Right renal pelvis (tissue), 4 donors: ENCODE measurements around the gene SEC14L1. TPM values are rescaled to one million over a fixed set of nuclear protein-coding genes. Genes with fewer than 3 reads are reported as not detected.

Source experiments
- DNase-seq, 4 donors: peaks; one replicate each; pipeline ENCODE4 v3.0.0-alpha.2; 2013; ENCODE audit warnings: low read depth in 4 of 4, low spot score in 3 of 4, missing footprints in 1 of 4
- polyA plus RNA-seq, 4 donors: library from polyadenylated mRNA; unstranded; fragments of 120-200 nt; gene quantifications; one replicate each; pipeline ENCODE4 v1.2.1, GENCODE V29; 2013; ENCODE audit not compliant: insufficient read length in 4 of 4

SEC14L1 gene
- polyA plus RNA-seq, 4 donors, result 93.4 to 120 (median 107) TPM

DNA sequence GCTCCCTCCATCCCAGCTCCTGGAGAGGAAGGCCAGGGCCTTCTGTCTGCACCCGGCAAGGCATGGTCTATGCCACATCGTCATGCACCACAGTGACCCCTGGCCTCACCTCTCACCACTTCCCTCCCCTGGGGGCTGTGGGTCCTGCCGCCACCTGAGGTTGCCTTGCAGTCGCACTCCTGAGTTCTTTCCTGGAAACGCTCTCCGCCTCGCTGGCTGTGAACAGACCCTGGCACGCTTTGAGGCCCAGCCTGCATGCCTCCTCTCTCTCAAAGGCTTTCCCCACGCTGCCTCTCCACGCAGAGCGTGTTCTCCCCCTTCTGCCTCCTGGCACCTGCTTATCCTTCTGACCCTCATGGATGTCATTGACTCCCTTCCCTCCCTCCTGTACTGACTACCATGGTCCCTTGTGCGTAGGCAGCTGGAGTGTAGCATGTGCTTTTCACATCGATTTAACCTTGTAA, 45.4 kb downstream of the SEC14L1 start:
- DNase-seq, result no peak

- no peak for DNase-seq
These were observed 47.6 kb downstream of the SEC14L1 start for GRCh38 chr17:77188084-77189066.

DNA sequence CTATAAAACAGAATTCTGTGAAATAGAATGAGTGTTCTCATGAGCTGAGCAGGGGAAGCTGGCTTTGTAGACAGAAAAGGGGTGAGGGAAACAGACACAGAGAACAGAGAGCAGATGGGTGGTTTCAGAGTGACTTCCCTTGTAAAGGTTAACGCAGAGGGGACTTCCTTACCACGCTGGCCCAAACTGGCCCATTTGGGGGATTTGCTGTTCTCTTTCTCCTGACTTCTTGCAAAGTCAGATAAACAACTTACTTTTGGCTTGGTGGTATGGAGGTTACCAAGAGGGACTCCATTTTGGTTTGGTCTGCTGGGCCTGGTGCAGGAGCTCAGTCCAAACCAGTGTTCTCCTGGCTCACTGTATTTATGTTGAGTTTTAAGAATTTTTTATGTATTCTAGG, 48.4 kb downstream of the SEC14L1 start:
- no peak for DNase-seq

GRCh38 chr17:77190576-77190975, 49.8 kb downstream of the SEC14L1 start:
- DNase-seq, result no peak

- DNase-seq, result no peak
These were observed 50.5 kb downstream of the SEC14L1 start for GRCh38 chr17:77191244-77191643.

DNA sequence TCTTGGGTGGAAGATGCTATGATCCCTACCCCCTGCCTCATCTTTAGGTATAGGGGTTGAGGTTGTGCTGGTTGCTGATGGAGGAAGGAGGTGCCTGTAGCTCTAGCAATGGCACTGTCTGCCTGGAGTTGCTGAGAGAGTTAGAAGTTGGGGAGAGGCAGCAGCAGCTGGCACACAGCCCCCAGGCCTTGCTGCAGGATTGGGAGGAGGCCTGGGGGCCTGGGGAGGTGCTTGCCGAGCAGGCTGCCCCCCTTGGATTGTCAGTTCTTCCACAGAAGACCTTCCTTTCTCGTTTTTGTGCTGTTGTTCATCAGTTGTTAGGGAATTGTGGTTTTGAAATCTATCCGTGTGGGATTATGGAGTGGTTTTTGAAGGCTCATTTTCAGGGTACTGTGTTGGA, 52.9 kb downstream of the SEC14L1 start:
- DNase-seq, result no peak

DNA sequence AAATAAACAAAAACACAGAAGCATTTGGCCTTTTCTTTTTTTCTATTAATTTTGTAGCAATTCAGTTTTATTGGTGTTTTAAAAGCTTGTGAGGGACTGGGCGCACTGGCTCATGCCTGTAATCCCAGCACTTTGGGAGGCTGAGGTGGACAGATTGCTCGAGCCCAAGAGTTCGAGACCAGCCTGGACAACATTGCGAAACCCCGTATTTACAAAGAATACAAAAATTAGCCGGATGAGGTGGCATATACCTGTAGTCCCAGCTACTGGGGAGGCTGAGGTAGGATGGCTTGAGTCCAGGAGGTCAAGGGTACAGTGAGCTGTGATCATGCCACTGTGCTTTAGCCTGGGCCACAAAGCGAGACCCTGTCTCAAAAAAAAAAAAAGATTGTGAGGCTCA, 53.4 kb downstream of the SEC14L1 start:
- DNase-seq, result no peak

GRCh38 chr17:77196251-77196650, 55.5 kb downstream of the SEC14L1 start:
- DNase-seq, result no peak

DNA sequence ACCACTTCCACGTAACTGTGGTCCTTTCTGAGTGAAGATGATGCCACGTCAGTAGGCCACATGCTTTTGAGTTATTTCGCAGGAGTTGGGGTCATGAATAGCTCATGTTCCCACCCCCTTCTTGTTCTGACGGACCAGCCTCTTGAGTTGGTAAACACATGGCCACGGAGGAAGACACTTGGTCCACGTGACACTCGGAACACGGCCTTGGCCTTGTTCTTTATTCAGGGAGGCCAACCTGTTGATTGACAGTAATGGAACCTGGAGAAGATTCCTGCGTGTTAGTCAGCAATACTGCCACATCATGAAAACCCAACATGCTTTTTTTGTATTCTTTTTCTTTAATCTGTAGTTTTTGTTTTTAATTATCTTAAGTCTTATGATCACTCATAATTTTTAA, 56.3 kb downstream of the SEC14L1 start:
- no peak for DNase-seq

DNA sequence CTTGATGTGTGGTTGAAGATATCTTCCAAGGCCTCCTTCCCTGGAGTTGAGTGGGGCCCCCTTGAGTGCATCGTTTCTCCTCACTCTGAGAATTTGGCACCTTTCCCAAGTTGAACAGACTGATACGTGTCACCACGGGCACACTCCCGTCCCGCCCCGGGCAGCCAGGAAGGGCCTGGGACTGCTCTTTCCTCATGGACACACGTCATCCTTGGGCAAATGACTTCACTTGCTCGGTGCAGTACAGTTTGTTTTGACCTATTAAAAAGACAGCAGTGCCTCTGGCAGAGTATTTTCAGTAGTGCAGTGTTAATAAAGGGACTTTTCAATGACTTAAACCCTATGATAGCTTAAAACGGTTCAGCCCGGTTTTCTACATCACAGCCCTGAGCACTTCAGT, 59.9 kb downstream of the SEC14L1 start:
- no peak for DNase-seq

GRCh38 chr17:77203436-77203835, 62.7 kb downstream of the SEC14L1 start:
- DNase-seq, result no peak

DNA sequence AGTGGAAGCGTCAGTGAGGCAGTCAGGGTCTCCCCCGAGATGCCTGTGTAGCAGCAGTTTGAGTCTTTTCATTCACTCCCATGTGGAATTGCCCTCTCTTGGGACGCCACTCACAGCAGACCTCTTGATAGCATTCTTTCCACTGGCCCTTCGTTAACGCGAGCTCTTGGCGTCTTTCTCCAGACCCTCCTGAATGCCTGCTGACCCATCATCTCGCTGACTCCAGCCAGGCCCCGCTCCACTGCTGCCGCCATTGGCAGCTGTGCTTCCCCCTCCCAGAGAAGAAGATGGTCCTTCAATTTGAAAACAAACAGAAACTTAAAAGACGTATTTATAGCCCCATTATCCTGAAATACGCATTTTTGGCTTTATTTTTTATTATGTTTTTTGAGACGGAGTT, 63.1 kb downstream of the SEC14L1 start:
- DNase-seq, result no peak

- DNase-seq, result no peak
These were observed 63.8 kb downstream of the SEC14L1 start for GRCh38 chr17:77204536-77204935.

DNA sequence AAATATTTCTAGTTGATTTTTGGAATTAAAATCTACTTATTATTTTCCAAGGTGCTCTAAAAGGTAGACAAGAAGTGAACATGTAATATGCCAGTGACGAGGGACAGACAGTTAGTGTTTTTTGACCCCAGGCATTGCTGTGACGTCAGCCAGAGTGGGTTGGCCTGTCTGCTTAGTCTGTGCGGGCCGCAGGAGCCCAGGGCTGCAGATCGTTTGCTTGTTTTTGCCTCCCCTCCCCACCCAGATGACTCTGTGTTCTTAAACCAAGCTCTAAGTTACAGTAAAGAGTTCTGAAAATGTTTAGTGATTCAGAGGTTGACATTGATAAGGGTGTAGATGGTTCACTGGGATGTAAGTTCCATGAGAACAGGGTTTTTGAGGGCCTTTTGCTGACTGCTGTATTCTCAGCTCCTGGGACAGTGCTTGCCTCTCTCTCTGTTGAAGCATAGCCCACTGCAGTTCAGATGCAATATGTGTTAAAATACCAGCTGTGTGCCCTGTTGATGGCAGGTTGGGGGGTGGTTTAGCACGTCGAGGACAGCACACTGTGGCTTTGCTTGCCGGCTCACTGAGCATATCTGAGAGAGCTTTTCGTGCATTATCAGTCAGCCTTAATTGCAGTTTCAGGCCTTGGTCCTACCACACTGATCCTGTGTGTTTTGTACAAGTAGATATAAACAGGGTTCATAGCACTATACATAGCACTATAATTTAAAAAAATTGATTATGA, 64.8 kb downstream of the SEC14L1 start:
- no peak for DNase-seq

DNA sequence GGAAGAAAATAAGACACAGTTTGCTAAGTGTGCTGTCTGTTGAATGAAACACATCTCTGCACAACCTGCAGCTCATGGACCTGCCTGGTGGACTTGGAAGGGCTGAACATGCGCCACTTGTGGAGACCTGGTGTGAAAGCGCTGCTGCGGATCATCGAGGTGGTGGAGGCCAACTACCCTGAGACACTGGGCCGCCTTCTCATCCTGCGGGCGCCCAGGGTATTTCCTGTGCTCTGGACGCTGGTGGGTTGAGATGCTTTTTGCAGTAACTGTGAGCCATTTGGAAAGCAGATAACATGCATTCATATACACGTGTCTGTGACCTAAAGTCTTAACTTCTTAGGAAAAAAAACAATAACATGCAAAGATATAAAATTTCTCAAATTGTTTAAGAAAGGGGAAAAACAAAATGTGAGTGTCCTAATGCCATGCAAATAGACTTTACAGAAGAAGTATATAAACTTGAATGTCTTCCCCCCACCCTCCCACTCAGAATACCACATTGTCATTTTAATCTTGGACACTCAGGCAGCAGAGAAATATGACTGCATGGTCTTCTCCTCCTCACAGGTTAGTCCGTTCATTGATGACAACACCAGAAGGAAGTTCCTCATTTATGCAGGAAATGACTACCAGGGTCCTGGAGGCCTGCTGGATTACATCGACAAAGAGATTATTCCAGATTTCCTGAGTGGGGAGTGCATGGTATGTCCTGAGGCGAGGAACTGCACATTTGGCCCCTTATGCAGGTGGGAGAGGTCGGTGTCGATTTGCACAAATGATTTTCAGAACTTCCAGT, 65.6 kb downstream of the SEC14L1 start:
- no peak for DNase-seq

- DNase-seq, result no peak
These were observed 67.0 kb downstream of the SEC14L1 start for GRCh38 chr17:77207689-77208216.

DNA sequence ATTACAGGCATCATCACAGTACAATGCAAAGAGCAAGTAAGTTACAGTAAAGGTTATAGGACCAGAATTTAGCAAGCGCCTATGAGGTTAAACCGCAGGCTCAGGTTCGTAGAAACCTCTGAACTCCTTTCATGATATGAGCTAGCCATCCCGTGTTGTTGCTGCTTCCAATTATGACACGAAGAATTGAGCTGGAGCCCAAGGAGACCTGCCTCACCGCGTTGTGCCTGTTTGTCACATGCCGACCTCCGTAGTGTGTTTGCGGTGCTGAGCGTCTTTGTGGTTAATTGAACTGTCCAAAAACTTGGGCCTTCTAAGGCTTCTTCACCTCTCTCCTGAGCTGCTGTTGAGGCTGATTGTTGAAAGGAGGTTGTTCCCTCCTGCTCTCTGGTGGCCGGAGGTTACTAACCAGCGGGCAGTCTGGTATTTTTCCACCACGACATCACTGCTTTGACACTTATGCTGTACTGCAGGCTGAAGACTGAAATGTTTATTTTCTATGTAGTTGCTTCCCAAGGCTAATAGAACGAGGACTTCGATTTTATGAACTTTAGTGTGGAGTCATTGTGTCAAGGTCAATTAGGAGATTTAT, 67.5 kb downstream of the SEC14L1 start:
- no peak for DNase-seq

- no peak for DNase-seq
These were observed 68.1 kb downstream of the SEC14L1 start for GRCh38 chr17:77208856-77209255.

- no peak for DNase-seq
These were observed 68.6 kb downstream of the SEC14L1 start for GRCh38 chr17:77209330-77209748.

DNA sequence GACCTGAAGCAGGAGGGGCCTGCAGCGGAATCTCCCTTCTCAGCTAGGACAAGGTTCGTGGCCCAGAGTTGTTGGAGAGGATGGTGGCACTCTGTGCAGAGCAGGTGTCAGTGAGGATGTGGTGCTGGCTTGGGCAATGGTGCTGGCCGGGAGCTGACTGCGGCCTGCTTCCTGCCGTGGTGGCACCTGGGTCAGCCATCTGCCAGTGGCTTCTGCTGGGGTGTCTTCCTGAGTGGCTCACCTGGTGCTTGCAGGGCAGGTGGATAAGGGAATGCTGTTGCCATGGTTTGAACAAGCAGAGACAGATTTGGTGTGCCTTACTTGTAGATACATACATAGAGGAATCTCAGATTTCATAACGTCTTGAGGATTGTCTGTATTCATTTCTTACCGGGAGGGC, 69.6 kb downstream of the SEC14L1 start:
- DNase-seq, result no peak
